K562 (cell line): Measurements from ENCODE around the gene CD44. TPM values are rescaled to one million over a fixed set of nuclear protein-coding genes. Genes with fewer than 3 reads are reported as not detected.

Experiments
- ATAC-seq: fragments of 200-7000 bp; cut with Tn5 transposase; 3 replicates; pipeline ENCODE4 v1.9.1; 2020; ENCODE audit warnings: moderate library complexity
- BruUV-seq: library from RNA; stranded (reverse); fragments of 400-500 nt; replicated peaks from 2 replicates; lab custom pipeline; 2021; lab: Mats Ljungman, UMichigan
- CTCF ChIA-PET: fragments of 300-600 bp; formaldehyde crosslinking; extraction: SDS; loops from one replicate; lab custom pipeline; 2021; ENCODE audit warnings: low intra/inter-chr PET ratio; lab: Yijun Ruan, JAX
- POLR2A ChIA-PET: fragments of 300-600, 350-650 bp; sonication (Branson Sonifier 250); formaldehyde crosslinking; extraction: SDS; loops from one replicate; lab custom pipeline; 2021; ENCODE audit warnings: antibody characterized with exemption, inconsistent platforms; lab: Yijun Ruan, JAX
- DNase-seq, 4 experiments: peaks; one replicate each; pipeline versions ENCODE4 v3.0.0 to v3.0.0-alpha.2; 2011 to 2018; ENCODE audit warnings: low spot score in 3 of 4, mixed read lengths in 3 of 4; ENCODE audit errors: extremely low read depth in 1 of 4
- FAIRE-seq: peaks from 2 replicates; lab custom pipeline; 2011; peaks lifted over from hg19 to GRCh38; lab: Jason Lieb, UNC
- H2AFZ ChIP-seq: 2 replicates; pipeline ENCODE4 v1.6.0; 2011; ENCODE audit warnings: low read depth, low read length, control low read depth, inconsistent platforms
- H3K27ac ChIP-seq: fragments of 200-600 bp; 3 replicates; pipeline ENCODE4 v1.8.0; 2011; ENCODE audit warnings: low read depth, mild to moderate bottlenecking, control low read depth, inconsistent platforms, low read length, moderate library complexity, mixed read lengths; ENCODE audit errors: extremely low read depth
- H3K27me3 ChIP-seq, 2 experiments: fragments of 300-600 bp in 1 of 2; 2 replicates in 1 of 2; 3 replicates in 1 of 2; pipeline versions ENCODE4 v1.6.0 to v1.8.0; 2011; ENCODE audit warnings: inconsistent platforms in 2 of 2, low read length in 2 of 2, mild to moderate bottlenecking in 1 of 2, mixed read lengths in 1 of 2, moderate library complexity in 1 of 2; ENCODE audit not compliant: control insufficient read depth in 2 of 2, insufficient read depth in 2 of 2
- H3K36me3 ChIP-seq: fragments of 300-600 bp; 3 replicates; pipeline ENCODE4 v1.8.0; 2011; ENCODE audit warnings: mild to moderate bottlenecking, low read length, inconsistent platforms; ENCODE audit not compliant: control insufficient read depth, insufficient read depth
- H3K4me1 ChIP-seq, 2 experiments: fragments of 200-600 bp in 1 of 2; replicated peaks in 1 of 2; 2 replicates in 1 of 2; 3 replicates in 1 of 2; pipeline versions ENCODE4 v1.5.1 to v1.8.0; 2011; ENCODE audit warnings: inconsistent platforms in 2 of 2, low read length in 2 of 2, mild to moderate bottlenecking in 1 of 2, mixed read lengths in 1 of 2, moderate library complexity in 1 of 2; ENCODE audit not compliant: control insufficient read depth in 2 of 2, insufficient read depth in 2 of 2
- H3K4me2 ChIP-seq: 2 replicates; pipeline ENCODE4 v1.6.1; 2011; ENCODE audit warnings: low read length, control low read depth, inconsistent platforms, mixed read lengths; ENCODE audit not compliant: insufficient read depth
- H3K4me3 ChIP-seq: fragments of 200-600 bp; sonication (generic), shearing (Covaris generic); 2 replicates; pipeline ENCODE4 v1.5.1; 2016; ENCODE audit warnings: control low read depth, inconsistent platforms
- H3K79me2 ChIP-seq: fragments of 200-600 bp; 3 replicates; pipeline ENCODE4 v1.8.0; 2011; ENCODE audit warnings: low read length, inconsistent platforms; ENCODE audit not compliant: control insufficient read depth, insufficient read depth
- H3K9ac ChIP-seq, 2 experiments: 2 replicates each; pipeline versions ENCODE4 v1.6.0 to v1.6.1; 2011; ENCODE audit warnings: low read depth in 2 of 2, low read length in 2 of 2, control low read depth in 1 of 2, inconsistent platforms in 1 of 2, mild to moderate bottlenecking in 1 of 2, mixed read lengths in 1 of 2; ENCODE audit not compliant: insufficient read depth in 1 of 2
- H3K9me1 ChIP-seq: one replicate; pipeline ENCODE4 v1.6.0; 2011; ENCODE audit warnings: inconsistent platforms, mild to moderate bottlenecking, low read length, moderate library complexity; ENCODE audit not compliant: control insufficient read depth, insufficient read depth
- H3K9me3 ChIP-seq: replicated peaks from 2 replicates; pipeline ENCODE4 v1.5.1; 2011; ENCODE audit warnings: low read depth, low read length, inconsistent platforms; ENCODE audit not compliant: control insufficient read depth, insufficient read depth
- H4K20me1 ChIP-seq: replicated peaks from 2 replicates; pipeline ENCODE4 v1.6.1; 2011; ENCODE audit warnings: low read length, inconsistent platforms, mixed read lengths; ENCODE audit not compliant: control insufficient read depth, insufficient read depth
- ATF1 ChIP-seq, 2 experiments: fragments of 450-650 bp in 1 of 2; IDR thresholded peaks; 2 replicates each; pipeline ENCODE4 v1.6.1; 2016; ENCODE audit warnings: missing compliant biosample characterization in 1 of 2, missing genetic modification characterization in 1 of 2
- MAFK ChIP-seq: IDR thresholded peaks from 2 replicates; pipeline ENCODE4 v1.6.1; 2011; ENCODE audit warnings: low read length, improper control_type of control experiment
- MYC ChIP-seq, 2 experiments: fragments of 250-450 bp in 1 of 2; sonication (Bioruptor Pico) in 1 of 2; IDR thresholded peaks; 2 replicates each; pipeline versions ENCODE4 v1.5.1 to v1.6.1; 2012 to 2021; ENCODE audit warnings: low read depth in 2 of 2, borderline replicate concordance in 1 of 2, improper control_type of control experiment in 1 of 2, low read length in 1 of 2, mild to moderate bottlenecking in 1 of 2, moderate library complexity in 1 of 2
- RBFOX2 ChIP-seq: fragments of 200-400 bp; formaldehyde crosslinking; IDR thresholded peaks from 2 replicates; pipeline ENCODE4 v1.6.1; 2017; ENCODE audit warnings: low read depth, mild to moderate bottlenecking, low read length, moderate library complexity
- SAFB2 ChIP-seq: fragments of 200-400 bp; formaldehyde crosslinking; IDR thresholded peaks from 2 replicates; pipeline ENCODE4 v1.6.1; 2018; ENCODE audit warnings: borderline replicate concordance, low read length, low read depth, moderate library complexity; ENCODE audit not compliant: severe bottlenecking
- SPI1 ChIP-seq: IDR thresholded peaks from 2 replicates; pipeline ENCODE4 v1.6.1; 2011; ENCODE audit warnings: low read depth, low read length, control low read depth, borderline replicate concordance
- TFAM ChIP-seq: fragments of 250-450 bp; sonication (Bioruptor Pico); conservative IDR thresholded peaks from 2 replicates; pipeline ENCODE4 v1.5.0; 2021; ENCODE audit warnings: mild to moderate bottlenecking, moderate library complexity
- ZFX ChIP-seq: sonication (generic); formaldehyde crosslinking; IDR thresholded peaks from 2 replicates; pipeline ENCODE4 v1.8.0; 2022; ENCODE audit warnings: mild to moderate bottlenecking, missing genetic modification reagents, moderate library complexity
- ZNF212 ChIP-seq: fragments of 450-650 bp; formaldehyde crosslinking; IDR thresholded peaks from 2 replicates; pipeline ENCODE4 v1.4.0; 2020; ENCODE audit warnings: mild to moderate bottlenecking
- ZNF23 ChIP-seq: fragments of 250-450 bp; sonication (Bioruptor Pico); IDR thresholded peaks from 2 replicates; pipeline ENCODE4 v1.4.0; 2020; ENCODE audit warnings: mild to moderate bottlenecking
- WGBS: fragments of 100-300 bp; shearing (Covaris generic); methylation state at CpG from one replicate; pipeline ENCODE4 v1.1.6; 2016; ENCODE audit warnings: low coverage, mixed read lengths; ENCODE audit not compliant: insufficient coverage; ENCODE audit errors: missing lambda C conversion rate; 5-methylcytosine and 5-hydroxymethylcytosine counted together
- in situ Hi-C: fragments of 300-500 bp; cut with MboI; formaldehyde crosslinking; loops from 4 replicates; pipeline ENCODE4 v1.15.0; 2018; ENCODE audit warnings: inconsistent platforms, mixed read lengths
- intact Hi-C: fragments of 100-400 bp; cut with micrococcal nuclease; formaldehyde crosslinking; loops from 2 replicates; pipeline ENCODE4 v1.14.2; 2022
- polyA plus RNA-seq, 8 experiments: library from polyadenylated mRNA; depleted of rRNA in 4 of 8; stranded (reverse) in 5 of 8; unstranded in 3 of 8; fragments of >200 nt; fragmentation: Nextera tagmentation in 2 of 8; fragmentation: Illumina TruSeq in 1 of 8; extraction: Ambion mirVana in 2 of 8; extraction: Trizol in 1 of 8; gene quantifications; 2 replicates each; pipeline versions ENCODE4 v1.2.1 to v1.2.3, GENCODE V29; 2011 to 2014; ENCODE audit warnings: inconsistent platforms in 1 of 8, missing spikeins in 1 of 8
- total RNA-seq, 7 experiments: library from RNA; depleted of rRNA in 6 of 7; stranded (reverse); fragments of >200 nt in 6 of 7; fragmentation: Illumina TruSeq in 2 of 7; extraction: Trizol in 2 of 7; gene quantifications; 2 replicates each; pipeline versions ENCODE4 v1.2.1 to v1.2.3, GENCODE V29; 2011 to 2021; ENCODE audit warnings: low replicate concordance in 1 of 7
- TF ChIP-seq, protein P1 (sequence below): IDR thresholded peaks from 2 replicates; pipeline ENCODE4 v1.6.1; 2011; ENCODE audit not compliant: insufficient read length; ENCODE audit errors: extremely low read depth
- TF ChIP-seq, protein P2 (sequence below): sonication (generic); formaldehyde crosslinking; IDR thresholded peaks from 2 replicates; pipeline ENCODE4 v1.8.0; 2023; ENCODE audit warnings: mild to moderate bottlenecking, missing genetic modification reagents

CD44 gene
- total and polyA plus RNA-seq, 9 of the 15 experiments (the other 6 are each of a cell fraction or from before 2014, with no cell fraction given), result 1.2 to 13.9 (median 3.0) TPM

DNA sequence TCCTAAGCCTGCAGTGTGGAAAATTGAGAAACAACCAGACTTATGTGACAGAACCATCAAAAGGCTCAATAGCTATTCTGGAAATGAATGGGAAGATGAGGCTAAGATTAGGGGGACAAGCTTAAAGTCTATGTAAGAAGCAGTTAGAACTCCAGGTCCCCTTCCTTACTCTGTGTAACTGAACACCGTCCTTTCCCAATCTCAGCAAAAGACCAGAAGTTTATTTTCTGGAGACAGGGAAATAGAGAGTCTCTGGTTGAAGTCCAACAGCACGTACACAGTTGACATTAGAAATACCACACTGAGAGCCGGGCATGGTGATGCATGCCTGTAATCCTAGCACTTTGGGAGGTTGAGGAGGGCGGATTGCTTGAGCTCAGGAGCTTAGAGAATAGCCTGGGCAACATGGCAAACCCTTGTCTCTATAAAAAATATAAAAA lies 93.9 kb downstream of the CD44 start:
- Histone ChIP-seq H3K4me2 (no peak overlapping the region), H3K27me3 (no peaks in the 10 kb centered on the region), H3K27ac (no peak overlapping the region), H3K9me3 (no peaks in the 10 kb centered on the region), H3K9ac (no peak overlapping the region), H4K20me1 (no peaks in the 10 kb centered on the region; the same call in 1 of the 2 replicates), H3K4me1 (no peaks in the 10 kb centered on the region; a peak in 1 of 5 replicates), H3K36me3 (no peaks in the 10 kb centered on the region), H3K4me3 (no peak overlapping the region)
- POLR2A ChIA-PET, result no interaction called here
- intact Hi-C loops (no loop called here), in situ Hi-C loops (loop anchor here (25.0 kb wide), 1 partner anchor 296 kb away; no protein-coding TSS in a partner anchor)
- no TSS peak for BruUV-seq
- 0% methylated on average over 4 of the region's 4 CpGs for WGBS
- CTCF ChIA-PET, result no interaction called here
- FAIRE-seq (no peak), DNase-seq (no peak), ATAC-seq (no peak)
- TF ChIP-seq MAFK, result no peak
- no peak for TF ChIP-seq RBFOX2
- TF ChIP-seq SPI1, result no peak
- TF ChIP-seq ZNF23, result no peak
- no peak for TF ChIP-seq ZFX (CRISPR knock-in tag)
- TF ChIP-seq, all 486 proteins: peak for 0
- Histone ChIP-seq H3K79me2 (no peaks in the 10 kb centered on the region), H2AFZ (no peak overlapping the region), H3K9me1 (no peaks in the 10 kb centered on the region)

DNA sequence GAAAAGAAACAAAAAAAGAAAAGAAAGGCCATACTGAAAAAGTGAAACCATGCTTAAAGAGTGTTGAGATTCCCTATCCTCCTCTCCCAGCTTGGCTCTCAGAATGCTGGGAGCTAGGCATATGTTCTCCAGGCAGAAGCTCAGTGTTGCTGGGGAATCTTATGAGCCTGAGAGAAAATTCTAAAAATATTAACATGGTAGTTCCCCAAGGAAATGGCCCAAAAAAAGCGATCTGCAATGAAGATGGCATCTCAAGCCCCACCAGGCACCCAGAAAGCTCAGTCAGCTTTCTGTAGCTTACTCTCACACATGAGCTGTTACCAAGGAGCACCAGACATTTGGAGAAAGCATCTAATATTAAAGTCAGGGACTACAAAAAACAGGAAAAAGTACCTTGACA lies 94.5 kb downstream of the CD44 start:
- H3K36me3 ChIP-seq, result no peaks in the 10 kb centered on the region
- no peak overlapping the region for H3K4me2 ChIP-seq
- no peaks in the 10 kb centered on the region for H3K79me2 ChIP-seq
- in situ Hi-C loops (loop anchor here (25.0 kb wide), 1 partner anchor 296 kb away; no protein-coding TSS in a partner anchor), intact Hi-C loops (no loop called here)
- no TSS peak for BruUV-seq
- H3K9me1 ChIP-seq, result no peaks in the 10 kb centered on the region
- WGBS, result 0% methylated on average over 1 of the region's 1 CpG
- H3K9me3 ChIP-seq, result no peaks in the 10 kb centered on the region
- no peaks in the 10 kb centered on the region for H4K20me1 ChIP-seq
- H3K4me3 ChIP-seq, result no peak overlapping the region
- ATAC-seq, result no peak
- H3K27ac ChIP-seq, result no peak overlapping the region
- POLR2A ChIA-PET, result no interaction called here
- FAIRE-seq, result no peak
- H3K9ac ChIP-seq, result no peak overlapping the region
- H2AFZ ChIP-seq, result no peak overlapping the region
- no peaks in the 10 kb centered on the region; a peak in 1 of 5 replicates for H3K4me1 ChIP-seq
- no peaks in the 10 kb centered on the region; a peak in 1 of 5 replicates for H3K27me3 ChIP-seq
- DNase-seq, result no peak
- CTCF ChIA-PET, result no interaction called here
- TF ChIP-seq, protein P1, sequence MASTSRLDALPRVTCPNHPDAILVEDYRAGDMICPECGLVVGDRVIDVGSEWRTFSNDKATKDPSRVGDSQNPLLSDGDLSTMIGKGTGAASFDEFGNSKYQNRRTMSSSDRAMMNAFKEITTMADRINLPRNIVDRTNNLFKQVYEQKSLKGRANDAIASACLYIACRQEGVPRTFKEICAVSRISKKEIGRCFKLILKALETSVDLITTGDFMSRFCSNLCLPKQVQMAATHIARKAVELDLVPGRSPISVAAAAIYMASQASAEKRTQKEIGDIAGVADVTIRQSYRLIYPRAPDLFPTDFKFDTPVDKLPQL, result no peak
- TF ChIP-seq SAFB2 (no peak), TFAM (no peak), MYC (IDR thresholded peaks at IDR 0.05; ENCODE audit: low read depth, low read length) (no peak), MYC (CRISPR knock-in tag; IDR thresholded peaks at IDR 0.05; ENCODE audit: borderline replicate concordance, low read depth) (no peak), ZNF212 (CRISPR knock-in tag) (no peak), ATF1 (CRISPR knock-in tag; IDR thresholded peaks at IDR 0.05) (no peak), ATF1 (tag; IDR thresholded peaks at IDR 0.05) (no peak)
- TF ChIP-seq, protein P2, sequence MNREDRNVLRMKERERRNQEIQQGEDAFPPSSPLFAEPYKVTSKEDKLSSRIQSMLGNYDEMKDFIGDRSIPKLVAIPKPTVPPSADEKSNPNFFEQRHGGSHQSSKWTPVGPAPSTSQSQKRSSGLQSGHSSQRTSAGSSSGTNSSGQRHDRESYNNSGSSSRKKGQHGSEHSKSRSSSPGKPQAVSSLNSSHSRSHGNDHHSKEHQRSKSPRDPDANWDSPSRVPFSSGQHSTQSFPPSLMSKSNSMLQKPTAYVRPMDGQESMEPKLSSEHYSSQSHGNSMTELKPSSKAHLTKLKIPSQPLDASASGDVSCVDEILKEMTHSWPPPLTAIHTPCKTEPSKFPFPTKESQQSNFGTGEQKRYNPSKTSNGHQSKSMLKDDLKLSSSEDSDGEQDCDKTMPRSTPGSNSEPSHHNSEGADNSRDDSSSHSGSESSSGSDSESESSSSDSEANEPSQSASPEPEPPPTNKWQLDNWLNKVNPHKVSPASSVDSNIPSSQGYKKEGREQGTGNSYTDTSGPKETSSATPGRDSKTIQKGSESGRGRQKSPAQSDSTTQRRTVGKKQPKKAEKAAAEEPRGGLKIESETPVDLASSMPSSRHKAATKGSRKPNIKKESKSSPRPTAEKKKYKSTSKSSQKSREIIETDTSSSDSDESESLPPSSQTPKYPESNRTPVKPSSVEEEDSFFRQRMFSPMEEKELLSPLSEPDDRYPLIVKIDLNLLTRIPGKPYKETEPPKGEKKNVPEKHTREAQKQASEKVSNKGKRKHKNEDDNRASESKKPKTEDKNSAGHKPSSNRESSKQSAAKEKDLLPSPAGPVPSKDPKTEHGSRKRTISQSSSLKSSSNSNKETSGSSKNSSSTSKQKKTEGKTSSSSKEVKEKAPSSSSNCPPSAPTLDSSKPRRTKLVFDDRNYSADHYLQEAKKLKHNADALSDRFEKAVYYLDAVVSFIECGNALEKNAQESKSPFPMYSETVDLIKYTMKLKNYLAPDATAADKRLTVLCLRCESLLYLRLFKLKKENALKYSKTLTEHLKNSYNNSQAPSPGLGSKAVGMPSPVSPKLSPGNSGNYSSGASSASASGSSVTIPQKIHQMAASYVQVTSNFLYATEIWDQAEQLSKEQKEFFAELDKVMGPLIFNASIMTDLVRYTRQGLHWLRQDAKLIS (CRISPR knock-in tag), result no peak
